NCI-H1105 (cell line): ENCODE data around the gene CD84.
"Not testable (repeated sequence)": the region's sequence is repeated elsewhere in the genome, so short reads cannot be mapped to it uniquely, and the experiment has no call there.

Experiments
- DNase-seq: peaks from one replicate; lab custom pipeline; 2025; lab: John Stamatoyannopoulos, UW

Gene CD84, protein sequence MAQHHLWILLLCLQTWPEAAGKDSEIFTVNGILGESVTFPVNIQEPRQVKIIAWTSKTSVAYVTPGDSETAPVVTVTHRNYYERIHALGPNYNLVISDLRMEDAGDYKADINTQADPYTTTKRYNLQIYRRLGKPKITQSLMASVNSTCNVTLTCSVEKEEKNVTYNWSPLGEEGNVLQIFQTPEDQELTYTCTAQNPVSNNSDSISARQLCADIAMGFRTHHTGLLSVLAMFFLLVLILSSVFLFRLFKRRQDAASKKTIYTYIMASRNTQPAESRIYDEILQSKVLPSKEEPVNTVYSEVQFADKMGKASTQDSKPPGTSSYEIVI

DNA sequence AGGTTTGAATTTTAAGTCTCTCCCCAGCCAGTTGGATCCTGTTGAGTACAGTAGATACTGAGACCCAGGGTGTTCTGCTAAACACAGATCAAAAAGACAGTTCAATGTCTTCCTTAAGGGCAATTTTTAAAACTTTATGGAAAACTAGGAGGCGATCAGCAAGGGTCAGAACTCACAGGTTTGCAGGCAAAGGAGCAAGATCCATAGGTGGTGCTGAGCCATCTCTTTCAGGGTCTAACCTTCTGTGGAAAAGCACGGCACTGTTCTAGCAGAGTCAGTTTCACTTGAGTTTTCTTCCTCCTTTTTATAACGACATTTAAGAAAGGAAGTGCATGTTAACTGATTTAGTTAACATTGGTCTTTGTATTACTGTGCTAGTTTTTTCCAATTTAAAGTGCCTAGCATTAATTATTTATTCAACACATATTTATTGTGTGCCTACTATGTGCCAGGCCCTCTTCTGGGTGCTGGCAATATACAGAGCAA, at the start of gene CD84:
Gene CD84 (minus strand): TSS at position 281 of the 486 bp plus-strand sequence. CDS start 59 bp downstream, at position 222.
- no peak for DNase-seq

DNA sequence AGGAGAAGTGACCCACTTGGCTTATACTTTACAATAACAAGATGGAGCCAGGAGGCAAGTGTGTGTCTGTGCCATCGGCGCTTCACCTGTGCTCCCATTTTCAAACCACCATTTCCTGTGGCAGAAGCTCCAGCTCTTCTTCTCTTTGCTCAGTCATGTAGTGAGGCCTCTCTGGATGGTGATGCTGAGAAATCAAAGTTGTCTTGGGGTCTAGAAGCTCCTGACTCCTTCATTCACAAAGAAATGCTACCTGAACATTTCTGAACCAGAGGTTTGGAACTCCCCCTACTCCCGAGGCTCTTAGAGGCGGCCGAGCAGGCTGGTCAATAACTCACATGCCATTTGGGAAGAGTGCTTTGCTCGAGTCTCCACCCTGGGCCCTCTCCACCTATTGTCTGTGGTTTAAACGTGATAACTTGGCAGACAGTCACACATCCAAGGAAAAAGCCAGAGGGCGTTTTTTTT, 49.5 kb upstream of the CD84 start:
- no peak for DNase-seq

DNA sequence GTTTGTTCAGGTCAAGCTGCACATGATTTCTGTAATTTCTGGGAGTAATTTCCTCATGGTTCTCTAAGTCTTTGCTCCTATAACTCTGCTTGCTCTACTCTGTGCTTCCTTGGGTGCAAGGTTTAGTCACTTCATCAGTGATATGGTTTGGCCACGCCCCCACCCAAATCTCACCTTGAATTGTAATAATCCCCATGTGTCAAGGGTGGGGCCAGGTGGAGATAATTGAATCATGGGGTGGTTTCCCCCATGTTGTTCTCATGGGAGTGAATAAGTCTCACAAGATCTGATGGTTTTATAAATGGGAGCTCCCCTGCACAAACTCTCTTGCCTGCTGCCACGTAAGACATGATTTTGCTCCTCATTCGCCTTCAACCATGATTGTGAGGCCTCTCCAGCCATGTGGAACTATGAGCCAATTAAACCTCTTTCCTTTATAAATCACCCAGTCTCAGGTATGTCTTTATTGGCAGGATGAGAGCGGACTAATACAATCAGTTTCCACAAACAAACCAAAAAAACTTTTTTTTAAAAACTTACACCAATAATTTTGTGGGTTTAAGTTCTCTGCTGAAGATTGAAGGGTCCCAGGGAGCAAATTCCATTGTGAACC, 48.5 kb upstream of the CD84 start:
- not testable (repeated sequence) for DNase-seq

DNA sequence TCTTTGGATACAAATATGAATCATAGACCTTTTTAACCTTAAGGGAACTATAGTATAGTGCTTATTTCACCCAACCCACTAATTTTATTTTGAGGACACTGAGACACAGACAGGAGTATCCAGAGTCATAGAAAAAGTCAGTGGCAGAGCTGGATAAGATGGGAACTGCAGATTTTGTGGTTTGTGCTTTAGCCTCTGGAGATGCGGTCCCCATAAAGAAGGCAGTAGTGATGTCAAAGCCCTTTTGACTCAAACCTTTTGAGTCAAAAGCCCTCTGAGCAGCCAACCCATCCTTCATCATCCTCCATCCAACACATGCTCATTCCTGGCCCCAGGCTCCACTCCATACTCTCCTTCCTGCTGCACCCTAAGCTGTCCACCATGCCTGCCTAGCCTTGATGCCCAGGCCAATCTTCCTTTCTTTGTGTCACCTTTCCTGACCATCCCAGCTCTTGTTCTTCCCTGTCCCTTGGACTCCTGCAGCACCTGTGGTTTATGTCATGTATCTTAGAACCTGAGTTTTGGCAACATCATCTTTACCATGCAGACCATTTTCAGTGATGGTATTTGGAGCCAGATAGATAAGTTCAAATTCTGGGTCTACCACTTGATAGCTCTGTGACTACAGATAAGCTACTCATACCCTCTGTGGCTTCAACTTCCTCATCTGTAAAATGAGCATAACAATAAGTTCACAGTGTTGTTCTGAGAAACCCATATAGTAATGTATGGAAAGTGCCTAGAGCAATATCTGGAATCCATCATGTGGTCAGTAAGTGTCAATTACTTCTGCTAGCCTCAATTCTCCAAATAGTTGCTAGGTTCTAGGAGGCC, 47.4 kb upstream of the CD84 start:
- no peak for DNase-seq

DNA sequence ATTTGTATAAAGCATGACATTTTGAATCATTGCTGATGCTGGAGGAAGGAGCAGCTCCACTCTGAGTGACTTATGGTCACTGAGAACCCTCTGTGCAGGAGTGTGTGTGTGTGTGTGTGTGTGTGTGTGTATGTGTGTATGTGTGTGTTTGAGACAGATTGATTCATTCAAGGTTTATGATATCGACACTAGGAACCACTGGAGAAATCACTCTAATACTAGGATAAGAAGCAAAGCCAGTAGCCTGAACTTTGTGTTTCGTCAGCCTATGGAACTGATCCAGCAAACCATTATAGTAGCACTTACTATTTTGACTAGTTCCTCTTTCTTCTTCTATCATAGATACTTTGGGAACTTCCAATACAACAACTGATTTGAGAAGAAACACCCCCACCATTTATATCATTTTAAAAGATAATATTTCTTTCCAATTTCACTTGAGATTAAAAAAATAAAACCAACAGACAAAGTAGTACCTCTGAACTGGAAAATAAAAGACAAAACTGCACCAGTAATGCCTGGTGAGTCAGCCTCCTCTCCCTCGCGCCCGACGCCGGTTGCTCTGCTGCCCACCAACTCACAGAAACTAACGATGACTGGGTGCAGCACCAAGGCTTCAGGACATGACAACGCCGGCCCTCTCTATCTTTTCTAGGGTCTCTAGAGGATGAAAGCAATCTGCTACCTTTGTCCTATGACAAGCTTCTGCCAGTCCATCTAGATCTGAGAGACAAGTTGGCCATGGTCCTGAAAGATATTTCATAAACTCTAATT, 46.6 kb upstream of the CD84 start:
- no peak for DNase-seq

DNA sequence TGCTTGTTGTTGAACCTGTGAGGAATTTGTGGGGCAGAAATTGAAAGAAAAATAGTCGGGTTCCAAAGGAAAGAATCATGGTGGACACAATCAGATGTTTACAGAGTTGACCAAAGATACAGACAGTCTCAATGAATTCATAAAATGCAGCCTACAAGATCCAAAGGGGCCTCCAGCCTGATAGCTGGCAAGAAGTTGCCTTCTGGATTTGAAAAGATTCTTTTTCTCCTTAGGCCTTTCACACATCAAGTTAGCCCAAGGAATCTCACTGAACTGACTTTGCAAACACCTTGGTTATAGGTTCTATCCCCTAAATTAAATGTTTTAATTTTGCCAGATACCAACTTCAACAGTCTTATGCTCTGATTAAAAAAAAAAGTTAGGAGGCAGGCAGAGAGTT, 46.0 kb upstream of the CD84 start:
- no peak for DNase-seq

DNA sequence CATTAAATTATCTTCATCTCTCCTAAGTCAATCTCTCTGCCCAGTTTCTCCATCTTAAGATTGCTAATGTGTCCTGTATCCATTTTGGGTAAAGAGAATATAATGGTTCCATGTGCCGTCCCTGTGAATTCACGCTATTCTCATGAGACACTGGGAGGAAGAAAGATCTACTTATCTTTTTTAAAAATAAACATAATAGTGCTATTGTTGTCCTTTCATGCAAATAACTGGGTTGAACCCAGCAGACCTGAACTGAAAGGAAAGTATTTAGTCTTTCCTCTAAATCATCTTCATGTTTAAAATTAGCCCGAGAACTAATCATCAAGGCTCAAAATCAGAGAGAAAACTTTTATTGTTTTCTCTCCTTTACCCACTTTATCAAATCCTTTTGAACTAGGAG, 45.2 kb upstream of the CD84 start:
- DNase-seq, result no peak

DNA sequence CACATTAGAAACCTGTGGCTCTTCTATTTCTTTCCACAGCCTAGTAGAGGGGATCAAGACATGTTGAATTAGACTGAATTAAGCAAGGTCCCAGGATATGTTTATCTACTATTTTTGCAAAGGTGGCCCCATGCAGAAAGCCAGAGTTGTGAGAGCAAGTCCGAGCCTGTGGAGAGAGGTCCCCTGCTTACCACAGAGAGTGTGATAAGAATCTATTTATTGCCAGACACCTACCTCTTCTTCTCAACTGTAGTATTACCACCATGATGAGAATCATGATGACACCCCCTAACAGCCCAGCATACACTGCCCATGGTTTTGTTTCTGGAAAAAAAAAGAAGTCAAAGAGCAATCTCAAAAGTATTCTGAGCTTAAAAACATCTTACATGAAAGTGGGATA, 44.6 kb upstream of the CD84 start:
- no peak for DNase-seq

DNA sequence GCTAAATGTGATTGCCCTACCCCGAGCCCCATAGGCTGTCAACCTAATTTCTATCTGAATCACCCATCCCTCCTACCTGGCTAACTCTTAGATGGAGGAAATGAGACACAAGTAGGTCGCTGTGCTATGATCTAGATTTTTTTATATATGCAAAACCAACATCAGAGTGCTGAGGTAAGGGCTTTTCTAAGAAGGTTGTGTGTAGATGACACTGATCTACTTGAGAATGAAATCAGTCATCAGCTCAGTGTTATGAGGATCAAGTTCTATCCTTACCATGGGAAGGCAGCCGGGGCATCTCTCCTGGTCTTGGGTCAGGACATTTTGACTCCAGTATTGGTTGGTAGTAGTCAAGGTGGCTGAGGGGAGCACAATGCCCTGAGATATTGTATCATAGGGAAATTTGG, 43.9 kb upstream of the CD84 start:
- no peak for DNase-seq

DNA sequence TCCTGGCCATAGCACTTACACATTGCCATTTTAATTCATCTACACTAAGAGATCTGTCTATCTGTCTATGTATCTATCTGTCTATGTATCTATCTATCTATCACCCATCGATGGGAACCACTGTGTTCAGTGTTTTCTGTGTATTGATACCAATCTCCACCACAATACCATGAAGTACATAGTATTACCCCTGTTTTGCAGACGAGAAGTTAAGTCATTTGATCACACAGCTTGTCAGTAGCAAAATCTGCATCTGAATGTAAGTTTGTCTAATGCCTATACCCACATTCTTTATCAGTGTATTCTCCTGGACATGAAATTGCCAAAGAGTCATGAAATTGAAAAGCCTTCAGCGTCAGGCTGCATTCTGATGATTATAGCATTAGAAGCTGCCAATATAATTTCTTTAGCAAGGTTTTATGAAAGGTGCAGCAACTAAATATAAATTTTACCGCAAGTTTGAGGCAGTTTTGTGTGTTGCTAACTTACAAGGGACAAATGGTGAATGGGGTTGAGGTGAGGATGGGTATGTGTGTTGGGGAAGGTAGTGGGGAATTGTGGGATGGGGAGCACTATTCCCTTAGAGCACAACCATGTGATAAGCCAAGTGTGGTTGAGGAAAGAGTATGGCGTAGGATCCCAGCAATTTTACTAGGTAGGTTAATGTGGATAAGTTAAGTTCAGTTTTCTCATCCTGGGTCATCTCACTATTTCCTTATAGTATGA, 43.4 kb upstream of the CD84 start:
- no peak for DNase-seq

DNA sequence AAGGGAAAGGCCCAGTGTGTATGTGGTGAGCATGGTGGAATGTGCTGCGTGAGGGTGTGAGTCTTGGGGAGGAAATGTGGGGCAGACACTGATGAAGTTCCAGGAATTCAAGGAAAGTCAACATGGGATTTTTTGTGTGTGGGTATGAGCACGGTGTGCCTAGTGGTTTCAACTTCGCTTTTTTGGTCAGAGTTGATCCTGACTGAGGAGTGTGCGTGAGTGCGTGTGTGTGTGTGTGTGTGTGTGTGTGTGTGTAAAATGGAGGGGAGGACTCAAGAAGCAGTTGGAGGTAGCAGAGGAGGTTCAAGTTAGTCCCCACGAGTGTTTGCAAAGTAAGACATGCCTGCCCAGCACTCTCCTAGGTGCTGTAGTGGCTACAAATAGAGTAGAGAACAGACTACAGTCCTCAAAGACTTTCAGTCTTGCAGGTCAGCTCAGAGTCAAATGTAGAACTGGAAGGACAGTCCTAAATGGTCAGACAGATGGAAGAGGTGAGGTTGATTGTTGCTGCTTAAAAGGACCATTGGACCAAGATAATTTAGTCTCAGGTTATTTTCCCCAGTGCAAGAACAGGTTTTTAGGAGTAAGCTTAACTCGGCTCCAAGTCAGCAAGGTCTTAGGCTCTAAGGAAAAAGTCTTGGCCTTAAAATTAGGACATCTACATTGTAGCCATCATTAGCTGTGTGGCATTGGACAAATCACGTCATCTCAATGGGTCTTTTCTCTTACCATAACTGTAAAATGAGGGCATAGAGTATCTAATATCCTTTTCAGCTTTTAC, 42.5 kb upstream of the CD84 start:
- no peak for DNase-seq

DNA sequence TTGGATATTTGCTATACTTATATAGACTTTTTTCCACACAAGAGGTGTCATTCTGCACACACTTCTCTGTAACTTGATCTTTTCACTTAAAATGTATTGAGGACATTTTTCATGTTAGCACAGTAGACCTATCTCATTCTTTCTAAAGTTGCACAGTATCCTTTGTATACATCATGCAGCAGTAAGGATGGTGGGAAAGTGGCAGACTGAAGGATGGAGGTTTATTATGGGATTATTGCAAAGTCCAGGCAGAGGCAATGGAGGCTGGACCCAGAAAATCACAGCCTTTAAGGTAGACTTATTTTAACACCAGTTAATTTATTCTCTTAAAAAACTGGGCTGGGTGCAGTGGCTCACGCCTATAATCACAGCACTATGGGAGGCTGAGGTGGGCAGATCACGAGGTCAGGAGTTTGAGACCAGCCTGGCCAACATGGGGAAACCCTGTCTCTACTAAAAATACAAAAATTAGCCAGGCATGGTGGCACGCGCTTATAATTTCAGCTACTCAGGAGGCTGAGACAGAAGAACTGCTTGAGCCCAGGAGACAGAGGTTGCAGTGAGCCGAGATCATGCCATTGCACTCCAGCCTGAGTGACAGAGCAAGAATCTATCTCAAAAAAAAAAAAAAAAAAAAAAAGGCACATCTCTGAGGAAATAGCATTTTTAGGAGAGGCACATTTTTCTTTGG, 41.8 kb upstream of the CD84 start:
- DNase-seq, result no peak

DNA sequence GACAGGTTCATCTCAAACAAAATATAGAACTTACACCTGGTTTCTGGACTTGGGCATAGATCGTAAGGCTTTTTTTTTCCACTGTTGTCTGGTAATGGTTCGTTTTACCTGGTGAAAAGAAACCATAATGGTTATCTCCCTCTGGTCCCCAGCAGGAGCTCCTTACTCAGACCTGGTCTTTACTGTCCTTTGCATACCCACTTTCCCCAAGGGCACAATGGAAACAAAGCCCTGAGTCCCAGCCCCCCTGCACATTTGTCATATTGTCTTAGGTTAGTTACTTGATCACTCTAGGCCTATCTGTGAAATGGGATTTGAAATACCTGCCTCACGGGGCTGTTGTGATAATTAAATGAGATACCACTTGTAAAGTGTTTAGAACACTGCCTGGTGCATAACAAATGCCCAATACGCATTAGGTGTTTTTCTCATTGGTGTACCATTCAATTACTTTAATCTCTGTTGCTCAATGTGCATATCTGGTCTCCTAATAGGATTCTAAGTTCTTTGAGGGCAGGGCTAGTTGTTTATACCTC, 40.5 kb upstream of the CD84 start:
- no peak for DNase-seq

DNA sequence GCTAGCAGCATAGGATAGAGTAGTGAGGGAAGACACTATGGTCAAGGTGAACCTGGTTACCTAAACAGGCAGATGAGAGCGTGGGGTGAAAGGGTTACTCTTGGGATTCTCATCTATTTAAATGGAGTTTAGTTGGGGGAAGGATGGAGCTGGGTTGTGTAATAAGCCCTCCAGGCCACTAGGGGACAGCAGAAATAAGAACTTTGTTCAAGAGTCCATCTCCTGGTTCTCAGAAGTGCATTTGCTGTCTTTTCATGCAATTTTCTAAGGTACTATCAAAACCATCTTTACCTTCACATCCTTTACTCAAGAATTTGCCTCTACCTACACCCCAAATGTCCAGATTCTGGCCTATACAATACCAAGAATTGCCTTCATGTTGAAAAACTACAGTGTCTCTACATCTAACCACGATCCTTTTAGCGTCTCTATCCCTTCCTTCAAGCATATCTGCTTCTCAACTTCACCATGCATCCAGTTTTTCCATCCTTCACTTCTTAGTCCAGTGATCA, 39.5 kb upstream of the CD84 start:
- peak; percentile 0 for DNase-seq

DNA sequence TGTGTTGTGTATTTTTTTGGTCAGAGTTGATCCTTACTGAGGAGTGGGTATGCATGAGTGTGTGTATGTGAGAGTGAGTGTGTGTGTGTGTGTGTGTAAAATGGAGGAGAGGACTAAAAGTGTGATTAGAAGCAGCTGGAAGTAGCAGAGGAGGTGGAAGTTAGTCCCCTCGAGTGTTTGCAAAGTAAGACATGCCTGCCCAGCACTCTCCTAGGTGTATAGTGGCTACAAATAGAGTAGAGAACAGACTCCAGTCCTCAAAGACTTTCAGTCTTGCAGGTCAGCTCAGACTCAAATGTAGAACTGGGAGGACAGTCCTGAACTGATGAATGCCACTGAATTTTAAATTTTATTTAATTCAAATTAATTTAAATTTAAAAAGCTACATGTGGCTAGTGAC, 39.0 kb upstream of the CD84 start:
- DNase-seq, result no peak

DNA sequence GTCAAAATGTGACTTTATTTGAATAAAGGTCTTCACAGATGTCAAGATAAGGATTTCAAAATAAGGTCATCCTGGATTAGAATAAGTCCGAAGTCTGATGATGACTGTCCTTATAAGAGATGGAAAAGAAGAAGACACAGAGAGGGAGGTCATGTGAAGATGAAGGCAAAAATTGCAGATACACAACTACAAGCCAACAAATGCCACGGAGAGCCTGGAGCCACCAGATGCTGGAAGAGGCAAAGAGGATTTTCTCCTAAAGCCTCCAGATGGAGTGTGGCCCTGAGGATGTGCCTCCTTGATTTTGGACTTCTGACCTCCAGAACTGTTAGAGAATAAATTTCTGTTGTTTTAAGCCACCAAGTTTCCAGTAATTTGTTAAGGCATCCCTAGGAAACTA, 36.4 kb upstream of the CD84 start:
- no peak for DNase-seq

DNA sequence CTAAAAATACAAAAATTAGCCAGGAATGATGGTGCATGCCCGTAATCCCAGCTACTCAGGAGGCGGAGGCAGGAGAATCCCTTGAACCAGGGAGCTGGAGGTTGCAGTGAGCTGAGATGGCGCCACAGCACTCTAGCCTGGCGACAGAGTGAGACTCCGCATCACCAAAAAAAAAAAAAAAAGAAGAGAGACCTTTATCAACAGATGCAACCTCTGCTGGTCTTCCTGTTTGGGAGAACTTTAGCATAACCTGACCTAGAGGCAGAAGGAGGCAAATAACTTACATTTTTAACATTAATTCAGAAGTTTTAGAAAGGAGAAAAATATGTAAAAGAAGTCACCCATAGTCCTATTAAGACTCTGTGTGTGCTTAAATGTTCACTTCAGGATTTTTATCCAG, 35.1 kb upstream of the CD84 start:
- DNase-seq, result no peak

DNA sequence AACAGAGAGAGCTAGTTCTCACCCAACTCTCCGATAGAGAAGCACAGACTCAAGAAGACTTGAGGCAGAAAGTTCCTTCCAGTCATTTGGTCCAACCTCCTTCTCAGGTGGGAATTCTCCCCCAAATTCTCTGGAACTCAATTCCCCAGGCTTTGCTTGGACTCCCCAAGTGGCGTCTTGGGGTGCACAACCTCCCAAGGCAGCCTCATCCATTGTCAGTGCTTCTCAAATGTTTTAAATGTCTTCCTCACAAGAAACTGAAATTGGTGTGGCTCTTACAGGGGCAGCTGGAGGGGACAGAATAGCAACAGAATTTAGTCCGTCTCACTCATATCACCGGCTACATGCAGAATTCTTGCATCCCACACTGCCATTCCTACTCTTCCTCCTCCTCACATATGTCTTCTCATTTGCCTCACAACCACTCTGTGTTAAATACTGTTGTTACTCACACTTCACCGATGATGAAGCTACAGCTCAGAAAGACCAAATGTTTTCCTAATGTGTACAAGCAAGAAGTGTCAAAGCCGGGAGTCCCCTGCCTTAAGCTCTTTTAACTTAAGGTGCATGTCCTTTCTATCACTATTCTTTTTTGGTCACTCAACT, 33.4 kb upstream of the CD84 start:
- no peak for DNase-seq
